Type B pancreatic cell (in vitro differentiated cells): ENCODE data around the gene HCFC2. TPM values are rescaled to one million over a fixed set of nuclear protein-coding genes. Genes with fewer than 3 reads are reported as not detected.
A peak's percentile ranks its signal among the peaks of the same experiment; 100 is the strongest.

ENCODE experiments used
- DNase-seq: peaks from one replicate; pipeline ENCODE4 v3.0.0; 2021; ENCODE audit warnings: mixed read lengths; ENCODE audit not compliant: unreplicated experiment; ENCODE audit errors: extremely low spot score
- H3K27ac Mint-ChIP-seq: 2 replicates; pipeline ENCODE4 v1.8.0; 2021; ENCODE audit warnings: mild to moderate bottlenecking, mixed read lengths
- H3K27me3 Mint-ChIP-seq: 2 replicates; pipeline ENCODE4 v1.8.0; 2021; ENCODE audit warnings: mixed read lengths
- H3K36me3 Mint-ChIP-seq: 2 replicates; pipeline ENCODE4 v1.8.0; 2021; ENCODE audit warnings: mixed read lengths
- H3K4me1 Mint-ChIP-seq: one replicate; pipeline ENCODE4 v1.8.0; 2021; ENCODE audit warnings: mixed read lengths; ENCODE audit not compliant: unreplicated experiment
- H3K4me3 Mint-ChIP-seq: 2 replicates; pipeline ENCODE4 v1.8.0; 2021; ENCODE audit warnings: mild to moderate bottlenecking, mixed read lengths
- H3K9me3 Mint-ChIP-seq: 2 replicates; pipeline ENCODE4 v1.8.0; 2021; ENCODE audit warnings: mixed read lengths
- CTCF ChIP-seq: fragments of 200-600 bp; sonication (generic); conservative IDR thresholded peaks from 2 replicates; pipeline ENCODE4 v1.5.0; 2021; ENCODE audit warnings: antibody characterized with exemption, mild to moderate bottlenecking
- total RNA-seq: library from RNA; stranded (reverse); gene quantifications from 2 replicates; pipeline ENCODE4 v1.2.1, GENCODE V29; 2021; ENCODE audit warnings: low replicate concordance

The HCFC2 gene
- total RNA-seq, 1 donor from 2014 or later: 11.2 TPM

DNA sequence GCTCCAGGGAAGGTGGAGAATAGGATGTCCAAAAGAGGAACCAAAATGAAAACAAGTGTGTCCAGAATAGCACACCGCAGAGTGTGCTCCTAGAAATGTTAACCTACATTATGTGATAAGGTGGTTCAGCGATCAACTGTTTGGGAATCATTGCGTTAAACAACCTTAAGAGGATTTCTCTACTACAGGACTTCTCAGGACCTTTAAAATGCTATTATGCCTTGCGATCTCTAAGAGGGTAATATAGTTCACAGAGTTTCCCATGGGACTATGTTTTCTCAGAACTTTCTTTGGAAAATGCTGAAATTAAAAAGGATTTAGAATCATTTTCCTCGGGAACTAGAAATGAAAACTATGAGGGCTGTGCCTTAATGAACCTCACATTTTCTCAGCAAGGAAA is 16.2 kb upstream of the HCFC2 start:
- Mint-ChIP-seq H3K4me1 (peaks cover 23% of the 10 kb centered on the region), H3K27ac (no peak overlapping the region), H3K4me3 (peak overlapping the region; percentile 92), H3K27me3 (peaks cover 45% of the 10 kb centered on the region), H3K36me3 (peaks cover 3% of the 10 kb centered on the region), H3K9me3 (no peaks in the 10 kb centered on the region)
- no peak for TF ChIP-seq CTCF
- no peak for DNase-seq

DNA sequence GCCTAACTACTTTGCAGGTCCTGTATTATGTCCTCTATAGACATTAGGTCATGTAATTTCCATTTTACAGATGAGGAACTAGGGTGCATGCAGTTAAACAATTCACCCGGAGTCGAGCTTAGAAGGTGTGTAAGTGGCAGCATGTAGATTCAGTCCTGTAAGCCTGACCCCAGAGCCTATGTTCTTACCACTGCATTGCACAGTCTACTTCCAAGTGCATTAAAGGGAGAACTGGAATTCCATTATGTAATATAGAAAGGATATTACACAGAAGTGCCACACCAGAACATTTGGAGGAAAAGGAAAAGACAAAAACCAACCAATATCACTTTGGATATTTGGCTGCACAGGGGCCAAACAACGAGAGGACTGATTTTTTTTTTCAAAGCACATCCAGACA is 15.5 kb upstream of the HCFC2 start:
- Mint-ChIP-seq H3K9me3 (no peaks in the 10 kb centered on the region), H3K4me1 (peaks cover 23% of the 10 kb centered on the region), H3K27me3 (peaks cover 47% of the 10 kb centered on the region), H3K4me3 (peak overlapping the region; percentile 92), H3K36me3 (peaks cover 3% of the 10 kb centered on the region), H3K27ac (peak overlapping the region; percentile 86)
- TF ChIP-seq CTCF: no peak
- DNase-seq: no peak

DNA sequence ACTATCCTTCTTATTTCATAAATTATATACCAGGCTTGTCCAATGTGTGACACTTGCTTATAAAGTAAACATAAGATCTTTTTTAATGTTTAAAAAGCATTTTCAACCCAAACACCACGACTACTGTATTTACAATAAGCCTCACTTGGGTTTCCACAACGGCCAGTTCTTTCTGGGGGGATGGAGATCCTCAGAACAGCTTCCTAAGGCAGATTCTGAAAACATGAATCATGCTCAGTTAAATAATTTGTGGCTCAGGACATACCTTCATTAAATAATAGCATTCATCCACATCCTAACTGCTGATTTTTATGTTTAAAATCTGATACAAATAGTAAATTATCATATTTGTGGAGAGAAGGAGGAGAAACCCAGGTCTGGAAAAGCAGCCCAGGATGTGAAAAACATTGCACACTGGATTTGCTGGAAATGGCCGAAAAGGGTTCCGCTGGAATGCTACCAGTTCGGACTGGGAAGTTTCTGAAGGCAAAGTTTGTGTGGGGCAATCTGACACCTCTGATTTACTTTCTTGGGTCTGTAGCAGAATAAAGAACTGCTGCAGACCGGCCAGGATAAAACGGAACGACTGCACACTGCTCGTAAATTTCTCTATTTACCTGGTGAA is 14.9 kb upstream of the HCFC2 start:
- no peaks in the 10 kb centered on the region for H3K9me3 Mint-ChIP-seq
- DNase-seq: no peak
- H3K4me1 Mint-ChIP-seq: peaks cover 23% of the 10 kb centered on the region
- peak overlapping the region; percentile 86 for H3K27ac Mint-ChIP-seq
- no peak for TF ChIP-seq CTCF
- H3K27me3 Mint-ChIP-seq: peaks cover 47% of the 10 kb centered on the region
- peaks cover 3% of the 10 kb centered on the region for H3K36me3 Mint-ChIP-seq
- peak overlapping the region; percentile 92 for H3K4me3 Mint-ChIP-seq

GRCh38 chr12:104049903-104050356 is 14.4 kb upstream of the HCFC2 start, which contains the start of gene GLT8D2:
Gene GLT8D2, minus strand, starts transcription at chr12:104050187. Its CDS starts 30,539 bp downstream, at chr12:104019648.
- H3K36me3 Mint-ChIP-seq: no peaks in the 10 kb centered on the region
- peaks cover 48% of the 10 kb centered on the region for H3K27me3 Mint-ChIP-seq
- peak; percentile 88 for DNase-seq
- no peak for TF ChIP-seq CTCF
- no peaks in the 10 kb centered on the region for H3K9me3 Mint-ChIP-seq
- peak within 1 kb of the TSS; percentile 86 for H3K27ac Mint-ChIP-seq
- peak within 1 kb of the TSS; percentile 92 for H3K4me3 Mint-ChIP-seq
- peaks cover 20% of the 10 kb centered on the region for H3K4me1 Mint-ChIP-seq

- no peak for TF ChIP-seq CTCF
- DNase-seq: no peak
- Mint-ChIP-seq H3K9me3 (no peaks in the 10 kb centered on the region), H3K4me1 (peaks cover 15% of the 10 kb centered on the region), H3K4me3 (peak overlapping the region; percentile 92), H3K27me3 (peaks cover 51% of the 10 kb centered on the region), H3K36me3 (no peaks in the 10 kb centered on the region), H3K27ac (peak overlapping the region; percentile 86)
Measured at GRCh38 chr12:104050436-104050835, 13.9 kb upstream of the HCFC2 start.
